Retina (tissue), 1 donor: ENCODE data around the gene ZNF774.
"Not testable (repeated sequence)": the region's sequence is repeated elsewhere in the genome, so short reads cannot be mapped to it uniquely, and the experiment has no call there.

Experiments used
- DNase-seq: peaks from one replicate; pipeline ENCODE4 v3.0.0-alpha.2; 2016

ZNF774 gene

DNA sequence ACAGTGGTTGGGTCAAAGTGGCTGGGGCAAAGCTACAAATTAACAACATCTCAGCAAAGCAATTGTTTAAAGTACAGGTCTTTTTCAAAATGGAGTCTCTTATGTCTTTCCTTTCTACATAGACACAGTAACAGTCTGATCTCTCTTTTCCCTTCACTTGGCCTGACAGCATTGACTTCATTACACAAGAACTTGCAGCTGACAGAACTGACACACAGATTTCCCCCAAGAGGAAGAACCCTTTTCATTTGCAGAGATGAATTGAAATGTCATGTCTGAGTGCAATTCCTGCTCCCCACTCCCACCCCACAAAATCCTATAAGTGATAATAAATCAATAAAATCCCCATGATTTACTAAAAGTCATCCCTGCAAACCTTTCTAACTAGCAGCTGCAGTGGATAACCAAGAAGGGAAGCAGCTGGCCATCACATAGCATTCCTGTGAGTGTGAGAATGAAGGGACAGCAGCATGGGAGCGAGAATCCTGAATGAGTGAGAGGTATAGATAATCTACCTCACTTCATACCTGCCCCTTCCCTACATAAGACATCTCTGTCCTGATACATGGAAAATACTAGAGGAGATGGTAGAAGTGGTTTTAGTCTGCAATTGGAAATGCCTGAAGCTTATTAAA is 4.5 kb upstream of the ZNF774 start:
- not testable (repeated sequence) for DNase-seq

DNA sequence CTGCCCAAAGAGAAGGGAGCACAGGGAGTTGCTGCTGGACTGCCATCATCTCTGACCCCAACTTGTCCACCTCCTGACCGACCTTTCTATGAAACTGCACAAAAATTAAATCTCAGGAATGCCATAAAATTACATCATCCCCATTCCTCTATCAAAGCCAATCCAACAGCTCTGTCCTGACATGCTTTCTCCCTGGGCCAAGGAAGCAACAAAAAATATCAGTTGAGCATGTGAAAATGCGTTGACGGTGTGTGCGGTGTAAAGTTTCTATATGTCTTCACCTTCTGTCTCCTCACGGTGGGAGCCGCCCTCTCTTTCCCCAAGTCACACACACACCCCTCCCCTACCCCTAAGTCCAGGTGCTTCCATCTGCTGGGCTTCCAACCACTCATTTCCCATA is 3.6 kb upstream of the ZNF774 start:
- no peak for DNase-seq

DNA sequence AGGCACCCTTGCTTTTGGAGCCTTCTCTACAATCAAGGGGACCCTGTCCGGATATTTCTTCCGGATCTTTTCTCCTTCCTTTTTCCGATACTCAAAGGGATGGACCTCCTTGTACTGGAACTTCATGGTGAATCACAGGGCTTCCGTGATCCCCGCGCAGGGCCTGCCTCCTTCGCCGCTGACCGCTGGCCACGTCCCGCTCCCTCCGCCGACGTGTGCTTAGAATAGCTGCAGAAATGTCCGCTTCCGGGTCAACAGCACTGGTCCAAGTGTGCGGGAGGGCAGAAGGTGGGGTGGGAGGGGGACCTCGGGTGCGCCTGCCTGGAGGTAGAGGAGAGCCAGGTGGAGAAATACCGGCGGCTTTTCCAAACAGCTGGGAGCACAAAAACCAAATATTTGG is 3.0 kb upstream of the ZNF774 start:
- DNase-seq: no peak

DNA sequence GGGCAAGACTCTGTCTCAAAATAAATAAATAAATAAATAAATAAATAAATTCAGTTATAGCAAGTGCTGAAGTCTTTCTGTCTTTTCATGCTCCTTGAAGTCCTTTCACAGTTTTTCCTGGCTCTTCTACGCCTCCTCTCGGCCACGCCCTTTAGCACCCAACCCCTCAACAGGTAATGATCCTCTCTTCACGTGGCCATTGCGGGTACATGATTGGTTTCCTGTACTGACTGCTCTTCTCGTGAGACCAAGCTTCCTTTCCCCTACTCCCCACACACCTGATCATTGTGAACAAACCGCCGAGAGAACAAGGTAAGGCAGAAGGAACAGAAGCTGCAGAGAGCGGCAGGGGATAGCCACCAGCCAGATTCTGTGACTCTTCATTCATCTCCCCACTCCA is 2.3 kb upstream of the ZNF774 start:
- DNase-seq: no peak

DNA sequence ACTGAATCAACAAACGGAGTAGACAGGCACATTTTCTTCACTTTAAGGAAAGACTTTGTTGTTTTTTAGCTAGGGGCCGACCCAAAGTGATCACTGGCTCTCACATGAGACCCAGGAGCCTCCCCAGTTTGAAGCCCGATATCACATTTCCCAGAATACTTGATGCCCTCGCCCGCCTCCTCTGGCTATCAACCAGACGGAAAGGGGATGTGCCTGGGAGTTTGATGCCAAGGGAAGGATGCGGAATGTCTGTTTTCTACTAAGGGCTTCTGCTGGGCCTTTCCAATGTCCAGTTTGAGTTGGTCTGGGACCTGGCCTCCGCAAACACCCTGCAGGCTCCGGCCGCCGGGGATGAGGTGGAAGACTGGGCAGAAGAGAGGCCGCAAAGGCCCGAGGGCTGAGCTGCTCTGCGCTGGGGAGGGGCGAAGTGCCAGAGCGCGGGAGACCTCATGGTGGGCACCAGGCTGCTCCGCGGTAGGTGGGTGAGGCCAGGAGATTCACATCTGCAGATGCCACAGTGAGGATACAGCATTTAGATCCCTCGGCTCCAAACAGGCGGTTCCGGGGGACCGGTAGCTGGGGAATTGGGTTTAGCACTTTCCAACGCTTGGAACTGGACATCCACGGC is 491 bp upstream of the ZNF774 start:
- no peak for DNase-seq

DNA sequence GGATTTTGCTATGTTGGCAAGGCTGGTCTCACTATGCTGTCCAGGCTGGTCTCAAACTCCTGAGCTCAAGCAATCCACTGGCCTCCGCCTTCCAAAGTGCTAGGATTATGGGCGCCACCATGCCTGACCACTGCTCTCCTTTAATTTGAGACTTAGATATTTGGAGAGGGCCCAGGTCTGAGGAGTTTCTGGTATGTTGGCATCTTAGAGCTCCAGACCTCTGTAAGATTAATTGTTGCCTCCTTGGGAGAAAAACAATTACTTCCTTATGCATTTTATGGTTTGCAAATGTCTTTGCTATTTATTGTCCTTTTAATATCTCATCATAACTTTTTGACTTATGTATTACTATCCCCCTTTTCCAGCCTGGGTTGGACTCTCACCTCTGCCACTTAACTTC is 2.9 kb downstream of the ZNF774 start:
- DNase-seq: no peak

DNA sequence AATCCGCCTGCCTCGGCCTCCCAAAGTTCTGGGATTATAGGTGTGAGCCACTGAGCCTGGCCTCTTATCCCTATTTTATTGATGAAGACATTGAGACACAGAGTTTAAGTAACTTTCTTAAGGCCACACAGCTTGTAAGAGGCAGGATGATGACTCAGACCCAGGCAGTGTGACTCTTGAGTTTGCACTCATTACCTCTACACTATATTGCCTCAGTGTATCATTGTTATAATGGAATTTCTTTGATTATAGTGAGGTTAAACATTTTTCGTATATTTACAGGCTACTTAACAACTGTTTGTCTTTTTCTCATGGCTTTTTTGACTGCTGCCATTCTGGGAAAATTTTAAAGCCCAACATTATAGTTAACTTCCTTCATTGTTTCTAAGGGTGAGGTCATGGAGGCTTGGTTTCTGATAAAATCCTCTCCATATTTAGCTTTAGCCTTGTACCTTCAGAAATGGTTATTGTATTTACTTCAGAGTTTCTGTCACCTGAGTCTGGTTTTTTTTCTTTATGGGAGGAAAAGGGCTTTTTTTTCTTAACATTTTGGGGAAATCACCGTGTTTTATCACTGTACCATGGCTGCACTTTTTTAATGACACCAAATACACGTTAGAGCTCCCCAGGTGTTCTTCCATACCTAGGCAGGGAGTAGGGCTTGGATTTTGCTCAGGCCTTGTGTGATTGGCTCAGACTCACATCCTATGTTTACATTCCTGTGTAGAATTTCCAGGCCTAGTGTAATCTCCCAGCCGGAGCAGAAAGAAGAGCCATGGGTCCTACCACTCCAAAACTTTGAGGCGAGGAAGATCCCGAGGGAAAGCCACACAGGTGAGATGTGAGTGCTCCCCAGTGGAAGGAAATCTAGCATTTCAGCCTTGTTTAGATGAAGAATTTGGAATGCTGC is 6.3 kb downstream of the ZNF774 start:
- no peak for DNase-seq

DNA sequence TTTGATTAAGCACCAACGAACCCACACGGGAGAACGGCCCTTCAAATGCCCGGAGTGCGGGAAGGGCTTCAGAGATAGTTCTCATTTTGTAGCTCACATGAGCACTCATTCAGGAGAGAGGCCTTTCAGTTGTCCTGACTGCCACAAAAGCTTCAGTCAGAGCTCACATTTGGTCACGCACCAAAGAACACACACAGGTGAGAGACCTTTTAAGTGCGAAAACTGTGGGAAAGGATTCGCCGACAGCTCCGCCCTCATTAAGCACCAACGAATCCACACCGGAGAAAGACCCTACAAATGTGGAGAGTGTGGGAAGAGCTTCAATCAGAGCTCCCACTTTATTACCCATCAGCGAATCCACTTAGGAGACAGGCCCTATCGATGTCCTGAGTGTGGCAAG is 8.7 kb downstream of the ZNF774 start:
- no peak for DNase-seq

DNA sequence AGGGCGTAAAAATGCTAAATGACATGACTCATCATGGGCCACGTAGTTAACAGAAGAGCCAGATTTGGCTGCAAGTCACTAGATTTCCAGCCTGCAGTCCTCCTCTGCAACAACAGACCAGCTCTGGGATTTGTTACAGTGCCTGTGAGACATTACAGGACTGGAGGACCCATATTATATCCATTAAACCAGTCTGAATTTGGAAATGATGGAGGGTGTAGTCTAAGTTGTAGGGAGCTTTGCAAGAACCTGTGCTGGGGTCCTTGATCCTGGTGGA is 10.8 kb downstream of the ZNF774 start:
- DNase-seq: no peak

DNA sequence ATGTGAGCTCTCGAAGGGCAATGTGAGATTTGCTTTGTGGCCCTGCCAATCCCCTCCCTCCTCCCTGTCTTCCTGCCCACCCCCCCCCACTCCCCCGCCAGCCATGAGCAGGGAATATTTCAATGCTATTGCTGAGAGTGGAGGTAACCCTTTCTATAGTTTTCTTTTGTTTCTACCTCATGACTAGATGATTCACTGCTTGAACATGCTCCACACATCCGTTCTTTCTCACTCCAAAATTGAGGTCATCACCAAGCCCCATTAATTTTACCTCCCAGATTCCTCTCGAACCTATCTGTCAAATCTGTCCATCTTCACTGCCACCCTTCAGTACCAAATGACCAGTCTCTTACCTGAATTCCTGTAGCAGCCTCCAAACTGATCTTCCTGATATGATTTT is 12.2 kb downstream of the ZNF774 start:
- DNase-seq: no peak

DNA sequence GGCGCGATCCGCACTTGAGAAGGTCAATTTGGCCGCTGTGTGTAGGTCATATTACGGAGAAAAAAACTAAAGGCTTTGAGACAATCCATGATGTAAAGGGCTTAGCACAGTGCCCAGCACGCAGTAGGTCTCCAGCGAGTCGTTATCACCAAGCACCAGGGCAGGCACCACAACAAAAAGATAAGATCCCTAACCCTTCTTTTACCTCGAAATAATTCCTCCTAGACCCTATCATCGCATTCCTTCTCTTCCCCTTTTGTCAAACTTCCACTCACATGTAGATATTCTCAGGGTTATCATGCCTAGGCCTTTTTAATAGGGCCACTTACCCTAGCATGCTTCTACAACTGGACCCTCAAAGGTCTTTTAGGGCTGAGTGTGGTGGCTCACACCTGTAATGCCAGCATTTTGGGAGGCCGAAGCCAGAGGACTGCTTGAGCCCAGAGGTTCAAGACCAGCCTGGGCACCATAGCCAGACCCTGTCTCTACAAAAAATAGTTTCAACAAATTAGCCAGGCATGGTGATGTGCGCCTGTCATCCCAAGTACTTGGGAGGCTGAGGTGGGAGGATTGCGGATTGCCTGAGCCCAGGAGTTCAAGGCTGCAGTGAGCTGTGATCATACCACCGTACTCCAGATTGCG is 13.5 kb downstream of the ZNF774 start:
- DNase-seq: no peak

DNA sequence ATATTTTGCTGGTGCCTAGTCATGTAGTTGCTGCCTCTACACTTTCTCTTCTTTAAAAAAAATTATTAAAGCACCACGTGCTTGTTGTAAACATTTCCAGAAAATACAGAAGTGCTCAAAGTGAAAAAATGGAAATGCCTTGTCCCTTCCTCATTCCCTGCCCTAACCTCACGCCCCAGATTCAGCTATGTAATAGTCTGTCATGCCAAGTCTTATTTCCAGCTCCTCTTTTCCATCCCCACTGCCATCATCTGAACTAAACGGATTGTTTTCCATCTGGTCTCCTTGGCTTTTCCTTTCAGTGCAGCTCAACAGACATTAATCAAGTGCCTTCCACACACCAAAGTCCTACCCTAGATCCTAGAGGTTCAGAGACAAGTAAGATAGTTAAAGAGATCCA is 15.5 kb downstream of the ZNF774 start:
- no peak for DNase-seq

DNA sequence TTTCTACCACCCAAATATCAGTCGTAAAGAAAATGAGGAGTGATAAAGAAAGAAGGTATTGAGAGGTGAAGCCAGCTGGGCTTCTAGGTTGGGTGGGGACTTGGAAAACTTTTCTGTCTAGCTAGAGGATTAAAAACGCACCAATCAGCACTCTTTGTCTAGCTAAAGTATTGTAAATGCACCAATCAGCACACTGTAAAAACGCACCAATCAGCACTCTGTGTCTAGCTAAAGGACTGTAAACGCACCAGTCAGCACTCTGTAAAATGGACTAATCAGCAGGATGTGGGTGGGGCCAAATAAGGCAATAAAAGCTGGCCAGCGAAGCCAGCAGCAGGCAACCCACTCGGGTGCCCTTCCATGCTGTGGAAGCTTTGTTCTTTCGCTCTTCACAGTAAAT is 23.0 kb downstream of the ZNF774 start:
- DNase-seq: no peak

DNA sequence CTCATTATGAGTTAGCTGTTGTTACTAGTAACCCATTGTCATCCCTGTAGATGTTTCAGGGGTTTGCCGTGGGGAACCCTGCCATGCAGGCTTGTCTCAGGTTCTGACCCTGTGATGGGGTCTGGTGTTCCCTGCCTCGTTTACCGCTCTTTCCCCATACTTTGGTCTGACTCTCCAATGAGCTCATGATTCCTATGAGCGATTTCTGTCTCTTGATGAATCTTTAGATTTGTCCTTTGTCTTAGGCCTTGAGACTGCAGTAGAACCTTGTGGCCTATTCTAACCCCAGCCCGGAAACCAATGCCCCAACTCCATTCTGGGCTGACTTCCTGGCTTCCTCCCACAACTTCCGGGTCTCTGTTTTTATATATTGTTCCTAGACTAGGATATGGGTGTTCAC is 24.7 kb downstream of the ZNF774 start:
- DNase-seq: no peak

DNA sequence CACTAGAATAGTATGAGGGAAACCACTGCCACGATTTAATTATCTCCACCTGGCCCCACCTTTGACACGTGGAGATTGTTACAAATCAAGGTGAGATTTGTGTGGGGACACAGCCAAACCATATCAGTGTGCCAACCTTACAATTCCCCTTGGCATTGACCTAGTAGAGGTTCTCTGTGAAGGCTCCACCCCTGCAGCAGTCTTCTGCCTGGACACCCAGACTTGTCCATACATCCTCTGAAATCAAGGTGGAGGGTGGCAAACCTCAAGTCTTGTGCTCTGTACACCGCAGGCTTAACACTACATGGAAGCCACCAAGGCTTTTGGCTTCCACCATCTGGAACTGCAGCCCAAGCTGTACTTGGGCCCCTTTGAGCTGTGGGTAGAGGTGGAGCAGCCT is 27.2 kb downstream of the ZNF774 start:
- DNase-seq: no peak

DNA sequence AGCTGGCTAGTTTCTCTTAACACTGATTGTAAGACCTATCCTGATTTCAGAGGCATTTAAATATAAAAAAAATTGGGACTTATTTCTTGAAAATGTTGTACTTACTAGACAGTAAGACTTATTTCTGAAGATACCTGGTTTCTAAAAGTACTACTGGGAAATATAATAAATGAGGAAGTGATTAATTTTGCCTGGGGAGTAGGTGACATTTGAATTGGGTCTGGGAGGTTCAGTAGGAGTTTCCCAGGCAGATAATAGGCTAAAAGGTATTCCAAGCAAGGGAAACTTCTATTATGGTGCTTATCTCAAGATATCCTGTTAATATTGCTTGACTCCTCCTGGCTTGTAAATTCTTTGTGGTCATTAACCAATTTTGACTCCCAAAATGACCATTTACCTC is 29.4 kb downstream of the ZNF774 start:
- no peak for DNase-seq

DNA sequence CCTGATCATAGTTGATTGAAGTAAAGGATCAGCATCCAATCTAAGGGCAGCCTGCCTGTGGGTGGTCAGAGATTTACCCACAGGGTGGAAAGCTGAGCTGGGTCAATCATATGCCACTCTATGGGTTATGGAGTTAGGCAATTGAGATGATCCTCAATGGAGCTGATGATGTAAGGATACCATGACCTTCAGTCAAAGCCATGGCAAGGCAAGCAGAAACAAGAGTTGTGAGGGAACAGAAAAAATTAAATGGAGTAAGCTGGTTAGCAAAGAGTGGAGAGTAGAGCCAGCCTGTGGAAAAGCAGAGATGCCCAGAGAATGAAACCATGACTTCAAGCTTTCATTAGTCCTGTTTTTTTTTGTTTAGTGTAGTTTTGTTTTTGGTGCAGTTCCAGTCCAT is 30.2 kb downstream of the ZNF774 start:
- DNase-seq: no peak

DNA sequence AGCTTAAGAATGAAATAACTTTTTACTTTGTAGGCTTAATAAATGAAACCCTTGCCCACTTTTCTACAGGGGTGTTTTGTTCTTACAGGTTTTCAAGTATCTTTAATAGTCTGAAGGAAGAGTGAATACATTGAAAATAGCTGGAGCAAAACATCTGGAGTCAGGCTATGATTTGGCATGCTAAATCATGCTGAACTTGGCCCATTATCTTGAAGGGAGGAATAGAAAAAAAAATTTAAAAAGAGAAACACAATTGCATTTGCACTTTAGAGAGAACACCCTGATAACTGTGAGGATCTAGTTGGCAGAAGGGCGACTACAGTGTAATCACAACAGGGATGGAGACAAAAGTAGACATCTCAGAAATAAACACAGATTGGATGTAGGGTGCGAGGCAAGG is 34.1 kb downstream of the ZNF774 start:
- DNase-seq: no peak

DNA sequence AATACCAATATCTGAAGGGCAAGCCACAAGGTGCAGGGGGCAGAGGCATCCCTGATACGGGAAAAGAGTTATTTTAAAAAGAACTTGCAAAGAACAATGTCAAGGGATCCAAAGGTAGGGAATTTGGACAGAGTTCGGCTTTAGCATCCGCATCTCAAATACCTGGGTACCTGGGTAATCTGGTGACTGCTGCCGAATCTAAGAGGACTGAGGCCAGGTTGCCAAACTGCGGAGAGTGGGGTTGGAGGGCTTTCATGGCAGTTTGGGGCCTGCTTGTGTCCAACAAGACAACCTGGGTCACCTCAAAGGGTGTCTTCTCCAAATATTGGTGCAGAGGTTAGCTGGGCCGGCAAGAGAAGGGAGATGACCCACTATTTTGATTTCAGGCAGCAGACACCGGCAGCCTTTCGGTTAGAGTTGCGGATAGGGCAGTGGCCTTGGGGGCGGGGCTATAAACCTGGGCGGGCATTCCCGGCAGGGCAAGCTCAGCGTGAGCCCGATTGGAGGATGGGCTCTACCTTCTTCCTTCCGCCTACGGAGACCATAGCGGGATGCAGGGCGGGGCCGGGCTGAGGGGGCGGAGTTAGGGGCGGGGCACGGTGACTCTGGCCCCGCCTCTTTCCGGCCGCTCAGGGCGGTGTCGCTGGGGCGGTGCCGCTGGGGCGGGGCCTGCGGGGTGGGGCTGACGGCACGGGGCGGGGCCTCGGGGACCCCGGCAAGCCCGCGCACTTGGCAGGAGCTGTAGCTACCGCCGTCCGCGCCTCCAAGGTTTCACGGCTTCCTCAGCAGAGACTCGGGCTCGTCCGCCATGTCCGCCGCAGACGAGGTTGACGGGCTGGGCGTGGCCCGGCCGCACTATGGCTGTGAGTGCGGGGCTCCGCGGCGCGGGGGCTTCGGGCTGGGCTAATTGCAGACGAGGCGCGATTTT is 35.7 kb downstream of the ZNF774 start, which contains the start of gene IQGAP1:
Gene IQGAP1, plus strand, starts transcription at position 709 of the 928 bp plus-strand sequence. Its CDS starts 100 bp downstream, at position 809.
- peak; percentile 87 for DNase-seq

DNA sequence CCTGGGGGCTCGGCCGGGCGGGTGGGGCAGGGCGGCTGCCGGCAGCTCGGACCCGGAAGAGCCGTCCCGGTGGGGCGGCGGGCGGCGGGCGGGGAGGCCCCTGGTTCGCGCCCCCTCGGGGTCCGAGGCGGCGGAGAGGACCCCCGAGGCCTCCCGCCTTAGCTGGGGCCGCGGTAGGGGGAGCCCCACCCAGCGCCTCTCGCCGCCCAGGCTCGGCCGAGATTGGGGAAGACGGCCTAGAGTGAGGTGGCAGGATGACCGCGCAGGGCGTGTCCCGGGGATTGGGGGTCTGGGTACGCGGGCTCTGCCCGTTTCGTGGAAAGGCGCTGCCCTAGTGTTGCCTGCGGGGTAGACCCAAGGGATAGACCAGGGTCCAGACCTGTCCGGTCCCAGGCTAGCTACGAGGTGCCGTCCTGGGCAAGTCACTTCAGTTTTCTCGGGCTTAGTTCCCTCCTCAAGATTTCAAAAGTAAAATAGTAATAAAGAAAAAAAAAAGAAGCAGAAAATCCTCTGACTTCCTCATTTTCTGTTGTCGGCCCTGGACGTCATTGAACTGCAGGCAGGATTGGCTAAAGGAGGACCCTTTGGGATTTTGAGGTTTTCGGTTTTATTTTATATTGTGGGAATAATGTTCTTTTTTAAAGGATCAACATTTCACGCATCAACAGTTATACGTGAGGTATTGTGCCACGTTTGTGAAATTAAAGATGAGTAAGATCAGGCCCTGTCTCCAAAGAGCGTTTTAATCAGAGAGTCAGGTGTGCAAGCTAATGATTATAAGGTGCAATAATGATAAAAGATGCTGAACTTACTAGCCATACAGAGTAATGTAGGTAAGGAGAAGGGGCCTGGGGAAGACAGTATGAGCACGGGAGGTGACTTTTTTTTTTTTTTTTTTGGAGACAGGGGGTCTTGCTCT is 36.6 kb downstream of the ZNF774 start:
- peak; percentile 69 for DNase-seq

DNA sequence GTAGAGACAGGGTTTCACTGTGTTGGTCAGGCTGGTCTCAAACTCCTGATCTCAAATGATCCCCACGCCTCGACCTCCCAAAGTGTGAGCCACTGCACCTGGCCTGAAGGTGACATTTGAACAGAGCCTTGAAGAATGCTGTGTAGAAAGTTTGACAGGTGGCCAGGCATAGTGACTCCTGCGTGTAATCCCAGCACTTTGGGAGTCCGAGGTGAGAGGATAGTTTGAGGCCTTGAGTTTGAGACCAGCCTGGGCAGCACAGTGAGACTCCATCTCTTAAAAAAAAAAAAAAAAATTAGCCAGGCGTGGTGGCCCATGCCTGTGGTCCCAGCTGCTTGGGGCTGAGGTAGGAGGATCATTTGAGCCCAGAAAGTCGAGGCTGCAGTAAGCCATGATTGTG is 37.4 kb downstream of the ZNF774 start:
- no peak for DNase-seq
